DND-41 (cell line): ENCODE data around the gene UBE2V1.
"Not testable (repeated sequence)": the region's sequence is repeated elsewhere in the genome, so short reads cannot be mapped to it uniquely, and the experiment has no call there.

Experiments
- ATAC-seq: fragments of 200-7000 bp; cut with Tn5 transposase; 3 replicates; pipeline ENCODE4 v1.9.1; 2021; ENCODE audit warnings: low read depth; ENCODE audit not compliant: insufficient read depth
- DNase-seq: peaks from one replicate; pipeline ENCODE4 v3.0.0-alpha.2; 2020
- H2AFZ ChIP-seq: 2 replicates; pipeline ENCODE4 v1.6.0; 2012; ENCODE audit warnings: low read depth, low read length
- H3K27ac ChIP-seq: 2 replicates; pipeline ENCODE4 v1.5.1; 2012; ENCODE audit warnings: low read length, inconsistent platforms
- H3K27me3 ChIP-seq: fragments of 200-600 bp; sonication (generic); 2 replicates; pipeline ENCODE4 v1.6.0; 2012; ENCODE audit warnings: low read length, mild to moderate bottlenecking, inconsistent platforms; ENCODE audit not compliant: insufficient read depth, poor library complexity
- H3K36me3 ChIP-seq: 2 replicates; pipeline ENCODE4 v1.5.1; 2012; ENCODE audit warnings: low read length, inconsistent platforms; ENCODE audit not compliant: insufficient read depth
- H3K4me1 ChIP-seq: 2 replicates; pipeline ENCODE4 v1.5.1; 2012; ENCODE audit warnings: mild to moderate bottlenecking, low read length; ENCODE audit not compliant: insufficient read depth
- H3K4me2 ChIP-seq: 2 replicates; pipeline ENCODE4 v1.6.0; 2012; ENCODE audit warnings: mild to moderate bottlenecking, moderate library complexity, low read length, inconsistent platforms; ENCODE audit not compliant: insufficient read depth
- H3K4me3 ChIP-seq, 2 experiments: fragments of 200-600 bp in 1 of 2; shearing (Covaris generic) in 1 of 2; 2 replicates each; pipeline ENCODE4 v1.5.1; 2012 to 2016; ENCODE audit warnings: inconsistent platforms in 2 of 2, low read length in 2 of 2, mild to moderate bottlenecking in 2 of 2, low read depth in 1 of 2, moderate library complexity in 1 of 2
- H3K79me2 ChIP-seq: 2 replicates; pipeline ENCODE4 v1.6.0; 2012; ENCODE audit warnings: low read length, inconsistent platforms; ENCODE audit not compliant: insufficient read depth
- H3K9ac ChIP-seq: 2 replicates; pipeline ENCODE4 v1.6.0; 2012; ENCODE audit warnings: low read depth, mild to moderate bottlenecking, inconsistent platforms, low read length, moderate library complexity
- H3K9me3 ChIP-seq: 2 replicates; pipeline ENCODE4 v1.5.1; 2012; ENCODE audit warnings: low read length, moderate library complexity, mild to moderate bottlenecking, inconsistent platforms; ENCODE audit not compliant: insufficient read depth, severe bottlenecking
- H4K20me1 ChIP-seq: 2 replicates; pipeline ENCODE4 v1.6.0; 2012; ENCODE audit warnings: low read length; ENCODE audit not compliant: insufficient read depth
- EZH2 ChIP-seq: IDR thresholded peaks from 3 replicates; pipeline ENCODE4 v1.6.1; 2012; ENCODE audit warnings: borderline replicate concordance, low read depth, mild to moderate bottlenecking, moderate library complexity, low read length, inconsistent platforms; ENCODE audit not compliant: severe bottlenecking
- TF ChIP-seq, protein P1 (sequence below): IDR thresholded peaks from 2 replicates; pipeline ENCODE4 v1.5.1; 2012; ENCODE audit warnings: borderline replicate concordance, low read length, moderate library complexity, mild to moderate bottlenecking; ENCODE audit not compliant: poor library complexity, severe bottlenecking; ENCODE audit errors: extremely low read depth

The UBE2V1 gene

DNA sequence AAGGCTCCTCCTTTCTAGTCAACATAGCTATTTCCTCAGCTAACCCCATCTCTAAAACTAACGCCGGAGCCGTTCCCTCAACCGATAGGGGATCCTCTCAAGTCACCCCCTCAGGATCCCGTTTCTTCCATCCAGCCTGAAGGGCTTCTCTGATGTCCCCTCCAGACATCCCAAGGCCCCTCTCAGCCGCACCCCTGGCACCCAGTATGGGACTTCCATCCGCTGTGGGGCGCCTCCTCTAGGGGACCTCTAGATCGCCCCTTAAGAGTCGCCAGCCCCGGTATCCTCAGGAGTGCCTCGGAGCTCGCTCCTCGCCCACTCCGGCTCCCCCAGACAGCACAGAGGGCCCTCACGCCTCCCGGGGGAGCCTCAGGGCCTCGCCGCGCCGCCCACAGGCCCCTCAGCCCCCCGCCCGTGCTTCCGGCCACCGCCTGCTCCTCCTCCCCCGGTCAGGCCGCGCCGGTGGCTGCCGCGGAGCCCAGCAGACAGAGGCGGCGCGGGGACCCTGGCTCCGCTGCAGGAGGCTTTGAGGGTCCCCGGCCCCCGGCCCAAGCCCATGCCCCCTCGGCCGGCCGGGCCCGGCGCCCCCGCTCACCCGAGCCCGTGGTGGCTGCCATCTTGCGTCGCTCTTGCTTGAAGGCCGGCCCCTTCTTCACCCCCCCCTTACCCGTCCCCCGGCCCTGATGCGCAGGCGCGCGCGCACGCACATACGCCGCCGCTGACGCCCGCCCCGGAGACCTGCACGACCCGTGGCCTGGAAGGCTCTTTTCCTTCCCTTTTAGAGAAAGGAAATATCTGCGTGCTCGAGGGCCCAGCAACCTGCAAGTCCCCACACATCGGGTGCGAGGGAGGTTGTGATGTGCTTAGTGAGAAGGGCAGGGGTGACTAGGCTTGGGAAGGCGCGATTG lies at the start of gene UBE2V1:
TSS of gene UBE2V1 (minus strand) at position 639 of the 908 bp plus-strand sequence. CDS start at position 617, 22 bp downstream.
- no peaks in the 10 kb centered on the region for H3K9me3 ChIP-seq
- peaks cover 63% of the 10 kb centered on the region for H3K4me1 ChIP-seq
- H3K36me3 ChIP-seq = peaks cover 19% of the 10 kb centered on the region
- peak; percentile 91 for DNase-seq
- peak within 1 kb of the TSS; percentile 80 to 82 for H3K4me3 ChIP-seq
- H3K27ac ChIP-seq = peak within 1 kb of the TSS; percentile 90
- peaks cover 78% of the 10 kb centered on the region for H3K79me2 ChIP-seq
- H2AFZ ChIP-seq = peak within 1 kb of the TSS; percentile 91
- peaks cover 47% of the 10 kb centered on the region for H4K20me1 ChIP-seq
- no peaks in the 10 kb centered on the region for H3K27me3 ChIP-seq
- H3K4me2 ChIP-seq = peak within 1 kb of the TSS; percentile 91
- peak within 1 kb of the TSS; percentile 81 for H3K9ac ChIP-seq
- peak; percentile 77 for ATAC-seq
- TF ChIP-seq, protein P1, sequence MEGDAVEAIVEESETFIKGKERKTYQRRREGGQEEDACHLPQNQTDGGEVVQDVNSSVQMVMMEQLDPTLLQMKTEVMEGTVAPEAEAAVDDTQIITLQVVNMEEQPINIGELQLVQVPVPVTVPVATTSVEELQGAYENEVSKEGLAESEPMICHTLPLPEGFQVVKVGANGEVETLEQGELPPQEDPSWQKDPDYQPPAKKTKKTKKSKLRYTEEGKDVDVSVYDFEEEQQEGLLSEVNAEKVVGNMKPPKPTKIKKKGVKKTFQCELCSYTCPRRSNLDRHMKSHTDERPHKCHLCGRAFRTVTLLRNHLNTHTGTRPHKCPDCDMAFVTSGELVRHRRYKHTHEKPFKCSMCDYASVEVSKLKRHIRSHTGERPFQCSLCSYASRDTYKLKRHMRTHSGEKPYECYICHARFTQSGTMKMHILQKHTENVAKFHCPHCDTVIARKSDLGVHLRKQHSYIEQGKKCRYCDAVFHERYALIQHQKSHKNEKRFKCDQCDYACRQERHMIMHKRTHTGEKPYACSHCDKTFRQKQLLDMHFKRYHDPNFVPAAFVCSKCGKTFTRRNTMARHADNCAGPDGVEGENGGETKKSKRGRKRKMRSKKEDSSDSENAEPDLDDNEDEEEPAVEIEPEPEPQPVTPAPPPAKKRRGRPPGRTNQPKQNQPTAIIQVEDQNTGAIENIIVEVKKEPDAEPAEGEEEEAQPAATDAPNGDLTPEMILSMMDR = peak; percentile 55
- no peak for TF ChIP-seq EZH2

DNA sequence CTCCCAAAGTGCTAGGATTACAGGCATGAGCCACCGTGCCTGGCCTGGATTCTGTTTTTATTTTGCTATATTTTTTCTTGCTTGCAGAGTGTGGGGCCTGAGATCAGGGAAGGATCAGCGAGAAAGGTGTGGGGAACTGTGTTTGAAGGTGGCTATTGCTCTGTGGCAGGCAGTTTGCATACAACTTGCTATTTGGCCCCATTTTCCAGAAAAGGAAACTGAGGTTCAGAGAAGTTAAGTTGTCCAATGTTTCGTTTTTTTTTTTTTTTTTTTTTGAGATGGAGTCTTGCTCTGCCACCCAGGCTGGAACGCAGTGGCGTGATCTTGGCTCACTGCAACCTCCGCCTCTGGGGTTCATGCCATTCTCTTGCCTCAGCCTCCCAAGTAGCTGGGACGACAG lies 48.5 kb upstream of the UBE2V1 start:
- ATAC-seq, H2AFZ ChIP-seq, H3K79me2 ChIP-seq, H3K36me3 ChIP-seq, H3K9ac ChIP-seq, H4K20me1 ChIP-seq, DNase-seq, H3K4me2 ChIP-seq, H3K27ac ChIP-seq, H3K9me3 ChIP-seq, H3K27me3 ChIP-seq, H3K4me3 ChIP-seq: not testable (repeated sequence)
- H3K4me1 ChIP-seq = peaks cover 10% of the 10 kb centered on the region

DNA sequence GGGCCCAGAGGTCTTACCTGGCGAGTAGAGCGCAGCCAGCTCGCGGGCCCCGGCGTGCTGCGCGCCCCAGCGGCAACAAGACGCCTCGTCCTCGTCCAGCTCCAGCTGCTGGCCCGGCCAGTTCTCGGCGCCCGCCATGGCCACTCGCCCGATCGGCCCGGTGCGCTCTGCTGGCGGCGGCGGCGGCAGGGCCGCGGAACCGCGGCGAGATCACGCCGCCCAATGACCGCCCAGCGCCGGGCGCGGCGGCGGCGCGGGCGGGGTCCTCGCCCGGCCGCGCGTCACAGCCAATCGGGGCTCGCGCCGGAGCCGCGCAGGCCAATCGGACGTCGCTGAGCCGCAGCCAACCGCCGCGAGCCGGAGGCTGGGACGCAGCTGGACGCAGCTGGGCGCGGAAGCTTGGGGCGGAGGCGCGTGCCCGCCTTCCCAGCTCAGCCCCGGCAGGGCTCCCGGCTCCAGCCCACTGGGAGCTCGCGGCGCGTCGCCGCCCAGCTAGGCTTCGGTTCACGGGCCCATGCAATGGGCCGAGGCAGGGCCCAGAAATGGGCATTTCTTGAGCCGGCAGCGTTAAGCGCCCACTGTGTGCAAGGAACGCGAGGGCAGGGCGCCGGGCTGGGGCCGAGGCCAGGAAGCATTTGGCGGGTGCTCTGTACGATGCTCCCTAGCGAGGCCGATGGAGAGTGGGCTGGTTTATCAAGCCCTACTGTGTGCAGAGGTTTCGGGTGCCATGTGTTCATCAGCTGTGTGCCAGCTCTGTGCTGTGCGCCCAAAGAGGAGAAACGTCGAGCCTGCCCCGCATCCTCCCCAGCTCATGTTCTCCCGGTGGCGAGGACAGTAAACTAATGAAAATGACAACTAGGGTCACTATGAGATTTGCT lies 40.8 kb upstream of the UBE2V1 start, which contains the start of gene PEDS1:
TSS of gene PEDS1 (minus strand) at position 224 of the 878 bp plus-strand sequence. CDS start at position 138, 86 bp downstream.
- H4K20me1 ChIP-seq = peaks cover 16% of the 10 kb centered on the region; the same call in 1 of the 2 replicates
- peak within 1 kb of the TSS; percentile 96 for H2AFZ ChIP-seq
- DNase-seq = peak; percentile 88
- peaks cover 48% of the 10 kb centered on the region for H3K4me1 ChIP-seq
- TF ChIP-seq, protein P1 = peak; percentile 26
- TF ChIP-seq EZH2 = no peak
- no peaks in the 10 kb centered on the region for H3K27me3 ChIP-seq
- no peaks in the 10 kb centered on the region for H3K9me3 ChIP-seq
- H3K36me3 ChIP-seq = peaks cover 25% of the 10 kb centered on the region
- peak within 1 kb of the TSS; percentile 94 for H3K4me2 ChIP-seq
- peaks cover 52% of the 10 kb centered on the region for H3K79me2 ChIP-seq
- peak; percentile 95 for ATAC-seq
- H3K4me3 ChIP-seq = peak within 1 kb of the TSS; percentile 84 to 92; a peak in 3 of 4 replicates
- peak within 1 kb of the TSS; percentile 95 for H3K9ac ChIP-seq
- peak within 1 kb of the TSS; percentile 86 for H3K27ac ChIP-seq
